NCI-H187 (cell line): ENCODE results near the gene CD247.

Experiments used
- DNase-seq, 2 experiments: peaks; one replicate each; lab custom pipeline; 2025; lab: John Stamatoyannopoulos, UW

Gene CD247

GRCh38 chr1:167439301-167439988 lies 78.9 kb downstream of the CD247 start:
- DNase-seq = no peak

- no peak for DNase-seq
These were observed 79.9 kb downstream of the CD247 start for GRCh38 chr1:167438171-167439138.

- no peak for DNase-seq
These were observed 82.8 kb downstream of the CD247 start for GRCh38 chr1:167435484-167435883.

DNA sequence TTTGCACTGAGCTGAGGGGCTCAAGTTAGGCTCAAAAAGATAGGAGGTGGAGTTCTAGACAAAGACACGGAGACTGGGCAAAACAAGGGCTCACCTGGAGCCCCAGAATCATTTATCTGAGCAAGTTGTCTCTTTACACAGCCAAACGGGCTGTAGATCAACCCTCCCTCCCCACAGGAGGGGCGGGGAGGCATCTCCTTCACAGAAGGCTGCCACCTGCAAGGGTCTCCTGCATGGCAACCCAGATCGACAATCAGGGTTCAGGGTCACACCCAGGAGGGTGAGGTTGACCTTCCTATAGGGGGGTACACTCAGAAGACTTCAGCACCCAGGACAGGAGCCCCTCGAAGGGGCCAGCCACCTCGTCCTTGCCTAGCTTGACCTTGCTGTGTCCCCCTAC lies 84.0 kb downstream of the CD247 start:
- no peak for DNase-seq

DNA sequence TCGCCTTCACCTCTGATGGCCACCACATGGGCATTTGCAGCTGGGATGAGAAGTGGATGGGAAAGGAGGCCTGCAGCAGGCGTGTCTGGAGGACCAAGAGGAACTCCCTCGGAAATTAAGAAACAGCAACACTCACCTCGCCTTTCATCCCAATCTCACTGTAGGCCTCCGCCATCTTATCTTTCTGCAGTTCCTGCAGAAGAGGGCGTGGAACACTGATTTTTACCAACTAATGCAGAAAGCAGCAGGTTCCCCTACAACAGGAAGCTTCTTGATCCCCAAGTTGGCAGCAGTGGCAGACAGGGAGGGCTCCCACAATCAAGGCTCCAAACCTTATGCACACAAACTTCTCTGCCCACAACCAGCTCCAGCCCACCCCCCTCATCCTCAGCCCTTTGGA lies 84.4 kb downstream of the CD247 start:
- no peak for DNase-seq

GRCh38 chr1:167432780-167433179 lies 85.5 kb downstream of the CD247 start:
- no peak for DNase-seq

DNA sequence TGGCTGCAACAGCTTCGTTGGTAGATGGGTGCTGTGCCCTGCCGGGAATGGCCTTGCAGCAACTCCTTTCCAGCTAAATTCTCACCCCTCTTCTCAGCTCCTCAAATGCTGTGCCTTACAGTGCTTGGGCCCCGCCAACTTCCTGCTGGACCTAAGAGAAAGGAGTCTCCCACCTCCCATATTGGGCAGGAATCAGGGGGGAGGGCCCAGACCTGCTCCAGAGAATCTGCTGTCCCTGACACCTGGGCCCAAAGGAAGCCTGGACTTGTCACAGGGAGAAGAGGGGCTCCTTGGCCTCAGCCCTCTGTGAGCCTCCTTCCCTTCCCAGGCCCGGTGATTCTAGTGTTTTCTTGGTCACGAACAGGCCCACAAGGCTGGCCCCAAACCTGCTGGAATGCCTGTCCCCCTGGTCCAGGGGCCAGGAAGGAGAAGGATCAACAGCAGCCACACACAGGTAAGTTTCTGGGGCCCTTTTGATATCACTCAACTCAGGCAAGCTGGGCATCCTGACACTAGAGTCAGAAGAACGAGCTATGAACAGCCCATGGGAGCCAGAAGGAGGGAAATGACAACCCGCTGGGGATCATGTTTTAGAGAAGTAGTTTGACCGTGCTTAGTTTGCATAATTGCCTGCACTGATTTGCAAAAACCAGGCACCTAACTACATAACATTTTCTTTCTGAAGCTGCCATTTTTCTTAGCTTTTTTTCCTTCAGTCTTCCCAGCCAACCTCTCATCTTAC lies 86.2 kb downstream of the CD247 start:
- DNase-seq = no peak

DNA sequence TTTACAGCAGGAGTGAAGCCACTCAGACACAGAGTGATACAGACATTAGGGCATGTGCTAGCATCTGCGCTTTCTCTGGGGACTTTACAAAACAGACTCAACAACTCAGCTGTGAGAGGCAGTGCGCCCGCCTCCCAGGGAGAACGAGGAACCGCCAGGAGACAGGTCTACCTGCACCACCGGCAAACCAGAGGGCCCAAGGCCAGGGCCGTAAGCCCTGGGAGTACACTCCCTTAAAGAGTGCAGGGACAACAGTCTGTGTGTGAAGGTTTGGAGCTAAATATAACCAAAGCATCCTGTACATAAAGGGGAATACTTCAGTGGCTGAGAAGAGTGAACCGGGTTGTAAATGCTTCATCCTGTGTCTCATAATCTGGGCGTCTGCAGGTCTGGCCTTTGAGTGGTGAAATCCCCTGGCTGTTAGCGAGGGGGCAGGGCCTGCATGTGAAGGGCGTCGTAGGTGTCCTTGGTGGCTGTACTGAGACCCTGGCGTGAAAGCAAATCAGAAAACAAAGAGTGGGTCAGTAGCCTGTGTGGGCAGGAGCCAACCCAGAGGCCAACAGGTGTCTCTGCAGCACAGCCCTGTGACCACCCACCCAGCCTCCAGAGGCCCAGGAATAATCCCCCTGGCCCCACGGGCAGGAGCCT lies 86.9 kb downstream of the CD247 start:
- DNase-seq = no peak

GRCh38 chr1:167430849-167431242 lies 87.5 kb downstream of the CD247 start:
- no peak for DNase-seq

DNA sequence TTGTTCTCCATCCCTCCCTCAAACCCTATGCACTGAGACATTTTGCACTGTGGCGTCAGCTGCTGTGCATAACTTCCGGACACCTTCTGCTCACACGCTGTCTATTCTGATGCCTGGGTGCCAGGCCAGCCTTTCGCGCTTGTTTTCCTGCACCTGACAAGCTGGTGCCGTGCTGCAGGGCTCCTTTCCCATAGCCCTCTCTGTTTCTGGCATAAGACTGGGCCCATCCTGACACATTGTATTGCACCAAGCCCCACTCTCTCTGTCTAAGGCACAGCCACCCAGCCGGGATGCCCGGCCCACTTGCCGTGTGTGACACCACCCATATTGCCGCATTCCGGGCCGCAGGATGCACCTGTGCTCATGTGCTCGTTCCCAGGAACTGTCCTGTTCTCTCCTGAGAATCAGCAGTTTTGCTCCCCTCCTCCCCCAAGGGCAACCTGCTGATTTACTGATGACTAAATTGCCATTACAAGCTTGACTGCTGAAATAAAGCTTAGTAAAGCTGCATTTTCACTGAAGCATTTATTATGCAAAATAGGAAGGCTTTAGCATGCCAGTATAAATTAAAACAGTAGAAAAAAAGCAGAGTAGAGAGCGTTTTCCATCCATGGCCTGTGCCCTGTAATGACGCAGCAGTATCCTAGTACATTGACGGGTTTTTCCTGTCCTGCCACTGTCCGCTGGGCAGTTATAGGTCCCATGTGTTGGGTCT lies 88.0 kb downstream of the CD247 start:
- DNase-seq = no peak

DNA sequence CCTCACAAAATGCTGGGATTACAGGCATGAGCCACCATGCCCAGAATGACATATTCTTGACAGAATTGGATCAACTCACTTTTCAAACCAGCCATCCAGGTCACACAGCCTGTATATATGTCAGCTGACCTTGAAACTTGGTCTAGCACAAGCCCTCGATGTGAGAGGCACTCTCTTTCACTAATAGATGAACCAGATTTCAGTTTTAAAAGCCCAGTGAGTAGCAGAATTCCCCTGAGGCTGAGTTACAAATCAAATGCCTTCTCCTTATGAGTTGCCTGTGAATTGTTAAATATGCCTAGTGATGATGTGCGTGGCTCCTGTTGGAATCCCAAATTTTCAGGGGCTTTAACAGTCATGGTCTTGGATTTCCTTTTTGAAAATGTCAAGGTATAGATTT lies 88.7 kb downstream of the CD247 start:
- DNase-seq = no peak

- DNase-seq = no peak
These were observed 89.9 kb downstream of the CD247 start for GRCh38 chr1:167428395-167428794.

GRCh38 chr1:167427848-167428247 lies 90.5 kb downstream of the CD247 start:
- no peak for DNase-seq

DNA sequence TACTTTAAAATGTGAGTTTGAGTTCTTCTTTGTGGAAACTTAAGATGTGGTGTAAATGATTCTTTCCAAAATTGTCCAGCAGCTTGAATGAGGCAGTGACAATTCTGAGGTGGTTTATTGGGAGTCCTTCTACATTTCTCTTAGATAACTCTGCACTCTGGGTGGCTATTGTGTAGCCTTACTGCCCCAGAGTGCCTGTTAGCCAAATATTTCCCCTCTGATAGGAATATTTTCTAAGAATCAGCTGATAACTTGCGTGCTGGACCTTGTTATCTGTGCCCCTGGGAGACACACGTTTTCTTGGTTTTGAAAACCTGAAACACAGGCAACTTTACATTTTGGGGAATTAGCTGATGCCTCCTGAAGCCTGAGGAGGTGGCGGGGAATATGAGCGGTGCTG lies 91.6 kb downstream of the CD247 start:
- DNase-seq = no peak

DNA sequence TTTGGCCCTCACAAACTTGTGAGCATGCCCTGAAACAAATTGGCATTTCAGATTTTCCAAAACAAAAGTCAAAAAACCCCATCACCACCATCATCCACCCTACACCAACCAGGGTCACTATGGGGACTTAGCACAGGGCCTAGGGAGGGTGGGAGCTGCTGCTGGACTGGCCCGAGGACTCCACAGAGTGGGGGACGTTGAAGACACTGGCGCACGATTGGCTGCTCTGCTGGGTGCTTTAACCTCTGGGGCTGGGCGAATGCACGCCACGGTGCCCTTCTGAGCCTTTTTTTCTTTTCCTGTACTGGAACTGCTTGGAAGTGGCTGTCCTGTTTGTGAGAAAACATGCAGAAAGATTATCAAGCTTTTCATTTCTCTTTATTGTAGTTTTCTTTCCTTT lies 92.8 kb downstream of the CD247 start:
- DNase-seq = no peak

DNA sequence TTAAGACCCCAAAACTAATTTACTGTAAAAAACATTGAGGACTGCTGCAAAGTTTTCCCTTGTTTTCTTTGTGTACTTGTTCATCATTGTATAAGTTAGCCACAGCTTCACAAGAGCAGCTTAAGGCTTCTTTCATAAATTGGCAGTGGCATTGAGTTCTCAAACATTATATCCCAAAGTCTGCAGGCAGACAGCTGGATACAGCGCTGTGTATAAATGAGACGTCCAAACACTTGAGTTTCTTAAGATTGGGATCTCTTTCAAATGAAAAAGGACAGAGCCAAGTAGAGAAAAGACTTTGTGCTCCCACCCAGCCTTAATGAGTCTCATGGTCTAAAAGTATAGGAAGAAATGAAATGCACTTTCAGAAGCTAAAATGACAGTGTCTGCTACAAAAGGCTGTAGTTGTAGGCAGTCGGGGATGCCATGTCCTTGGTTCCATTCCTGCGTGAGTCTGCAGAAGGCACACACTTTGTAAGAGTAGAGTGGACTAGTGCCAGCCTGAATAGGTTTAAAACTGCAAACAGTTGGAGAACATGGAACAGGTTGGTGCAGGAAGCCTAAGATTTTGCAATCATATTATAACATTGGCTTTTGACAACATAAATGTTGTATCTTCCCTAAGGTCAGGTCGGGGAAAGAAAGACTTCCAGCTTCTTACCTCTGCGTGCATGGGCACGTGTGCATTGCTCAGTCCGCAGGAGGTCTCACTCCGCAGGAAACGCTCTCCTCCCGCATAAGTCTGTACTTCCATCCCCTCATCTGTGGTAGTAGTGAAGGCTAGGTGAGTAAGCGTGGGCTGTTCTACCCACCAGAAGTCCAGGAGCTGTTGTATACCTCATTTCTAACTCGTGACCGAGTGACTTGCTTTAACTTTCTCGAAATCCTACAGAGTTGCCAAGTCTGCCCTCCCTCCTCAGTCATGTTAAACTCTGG lies 94.4 kb downstream of the CD247 start:
- DNase-seq = no peak

GRCh38 chr1:167420510-167420909 lies 97.8 kb downstream of the CD247 start:
- DNase-seq = no peak

DNA sequence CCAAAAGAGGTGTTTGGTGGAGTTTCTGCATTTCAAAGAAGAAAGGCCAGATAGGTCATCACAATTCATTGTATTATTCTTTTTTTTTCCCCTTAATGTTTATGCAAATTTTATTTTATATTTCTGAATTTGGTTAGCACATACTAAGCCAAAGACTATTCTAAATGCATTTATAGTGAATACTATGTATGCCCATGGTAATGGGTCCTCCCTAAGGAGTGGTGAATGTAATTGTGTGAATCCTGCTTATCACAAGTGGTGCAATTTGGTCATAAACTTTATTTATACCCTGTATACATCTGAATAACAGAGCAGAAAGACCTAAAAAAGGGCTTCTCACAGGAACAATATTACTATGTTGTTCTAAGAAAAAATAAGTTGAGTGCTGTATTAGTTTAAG lies 99.1 kb downstream of the CD247 start:
- DNase-seq = no peak

GRCh38 chr1:167418391-167418790 lies 99.9 kb downstream of the CD247 start:
- DNase-seq = no peak

GRCh38 chr1:167416506-167416905 lies 101.8 kb downstream of the CD247 start:
- DNase-seq = no peak
